Measurements from ENCODE around the gene PRKCA.
"Not testable (repeated sequence)": the region's sequence is repeated elsewhere in the genome, so short reads cannot be mapped to it uniquely, and the experiment has no call there.

The PRKCA gene

DNA sequence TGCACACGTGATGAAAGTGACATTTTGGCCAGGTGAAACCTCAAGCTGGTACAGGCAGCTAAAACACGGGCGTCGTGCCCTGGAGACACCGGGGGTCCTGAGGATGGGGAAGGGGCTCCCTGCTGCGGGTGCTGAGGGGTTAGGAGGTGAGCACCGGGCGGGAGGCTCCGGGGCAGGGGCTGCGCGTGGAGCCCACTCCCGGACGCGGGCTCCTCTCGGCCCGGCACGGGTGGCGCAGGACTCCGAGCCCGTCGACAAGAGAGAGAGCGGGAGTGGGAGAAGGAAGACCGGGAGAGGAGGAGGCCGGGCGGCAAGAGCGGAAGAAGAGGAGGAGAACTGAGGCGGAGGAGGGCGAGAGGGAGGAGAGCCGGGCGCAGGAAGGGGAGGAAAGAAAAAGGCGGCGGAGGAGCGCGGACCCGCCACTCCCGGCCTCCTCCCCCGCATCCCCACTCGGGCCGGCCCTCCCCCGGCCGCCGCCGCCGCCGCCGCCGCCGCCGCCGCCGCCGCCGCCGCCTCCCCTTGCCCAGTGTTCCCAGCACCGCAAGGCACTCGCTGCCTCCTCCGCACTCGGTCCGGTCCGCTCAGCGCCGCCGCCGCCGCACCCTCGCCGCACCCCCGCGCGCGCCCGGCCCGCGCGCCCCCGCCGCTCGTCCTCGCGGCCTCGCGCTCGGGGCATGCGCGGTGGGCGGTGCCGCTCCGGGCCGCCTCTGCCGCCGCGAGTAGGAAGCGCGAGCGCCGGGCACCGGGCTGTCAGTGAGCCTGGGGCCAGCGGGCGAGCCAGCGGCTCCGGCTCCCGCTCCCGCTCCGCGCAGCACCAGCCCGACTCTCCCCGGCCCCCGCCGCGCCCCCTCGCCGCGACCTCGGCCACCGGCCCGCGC lies at the start of gene PRKCA:
Gene PRKCA, plus strand, starts transcription at position 750 of the 878 bp plus-strand sequence.
- no peaks in the 10 kb centered on the region for H3K9me2 ChIP-seq (replicated peaks; ENCODE audit: low read depth, low read length)
- no peaks in the 10 kb centered on the region for H3K9me3 ChIP-seq (ENCODE audit: insufficient read depth, low read depth, low read length)
- H2AFZ ChIP-seq (ENCODE audit: low read length) = peak within 1 kb of the TSS; percentile 84
- no peaks in the 10 kb centered on the region; the same call in 1 of the 2 replicates for H3F3A ChIP-seq (ENCODE audit: low read depth)
- peak within 1 kb of the TSS; percentile 78 for H3K4me2 ChIP-seq (ENCODE audit: low read depth, low read length, poor library complexity, severe bottlenecking)
- peaks cover 38% of the 10 kb centered on the region for H3K27me3 ChIP-seq (ENCODE audit: insufficient read depth, low read length, poor library complexity, severe bottlenecking)
- no peaks in the 10 kb centered on the region for H3K36me3 ChIP-seq (ENCODE audit: insufficient read depth, low read length)
- peaks cover 5% of the 10 kb centered on the region; the same call in 1 of the 2 replicates for H3K79me2 ChIP-seq (ENCODE audit: insufficient read depth, low read length)
- TF ChIP-seq, protein P1, sequence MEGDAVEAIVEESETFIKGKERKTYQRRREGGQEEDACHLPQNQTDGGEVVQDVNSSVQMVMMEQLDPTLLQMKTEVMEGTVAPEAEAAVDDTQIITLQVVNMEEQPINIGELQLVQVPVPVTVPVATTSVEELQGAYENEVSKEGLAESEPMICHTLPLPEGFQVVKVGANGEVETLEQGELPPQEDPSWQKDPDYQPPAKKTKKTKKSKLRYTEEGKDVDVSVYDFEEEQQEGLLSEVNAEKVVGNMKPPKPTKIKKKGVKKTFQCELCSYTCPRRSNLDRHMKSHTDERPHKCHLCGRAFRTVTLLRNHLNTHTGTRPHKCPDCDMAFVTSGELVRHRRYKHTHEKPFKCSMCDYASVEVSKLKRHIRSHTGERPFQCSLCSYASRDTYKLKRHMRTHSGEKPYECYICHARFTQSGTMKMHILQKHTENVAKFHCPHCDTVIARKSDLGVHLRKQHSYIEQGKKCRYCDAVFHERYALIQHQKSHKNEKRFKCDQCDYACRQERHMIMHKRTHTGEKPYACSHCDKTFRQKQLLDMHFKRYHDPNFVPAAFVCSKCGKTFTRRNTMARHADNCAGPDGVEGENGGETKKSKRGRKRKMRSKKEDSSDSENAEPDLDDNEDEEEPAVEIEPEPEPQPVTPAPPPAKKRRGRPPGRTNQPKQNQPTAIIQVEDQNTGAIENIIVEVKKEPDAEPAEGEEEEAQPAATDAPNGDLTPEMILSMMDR (conservative IDR thresholded peaks at IDR 0.05; ENCODE audit: low read length) = no peak
- TF ChIP-seq EZH2phosphoT487 (IDR thresholded peaks at IDR 0.05; ENCODE audit: borderline replicate concordance) = no peak
- no peaks in the 10 kb centered on the region for H4K20me1 ChIP-seq (ENCODE audit: insufficient read depth, low read length, poor library complexity, severe bottlenecking)
- H3K4me1 ChIP-seq (ENCODE audit: insufficient read depth, low read length, poor library complexity, severe bottlenecking) = peaks cover 12% of the 10 kb centered on the region
- peak within 1 kb of the TSS; percentile 65 for H3K9ac ChIP-seq (ENCODE audit: low read depth, low read length, poor library complexity, severe bottlenecking)
- peak within 1 kb of the TSS; percentile 77 for H3K4me3 ChIP-seq (ENCODE audit: low read length, poor library complexity, severe bottlenecking)

DNA sequence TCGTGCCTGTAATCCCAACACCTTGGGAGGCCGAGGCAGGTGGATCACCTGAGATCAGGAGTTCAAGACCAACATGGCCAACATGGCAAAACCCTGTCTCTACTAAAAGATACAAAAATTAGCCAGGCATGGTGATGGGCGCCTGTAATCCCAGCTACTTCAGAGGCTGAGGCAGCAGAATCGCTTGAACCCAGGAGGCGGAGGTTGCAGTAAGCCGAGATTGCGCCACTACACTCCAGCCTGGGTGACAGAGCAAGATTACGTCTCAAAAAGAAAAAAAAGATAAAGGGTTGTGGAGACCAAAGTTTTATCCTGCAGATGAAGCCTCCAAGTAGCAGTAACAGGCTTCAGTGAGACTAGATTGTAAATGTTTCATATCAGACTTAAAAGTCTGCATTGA lies 49.0 kb upstream of the PRKCA start:
- not testable (repeated sequence) for H3K4me1 ChIP-seq (ENCODE audit: insufficient read depth, low read length, poor library complexity, severe bottlenecking); H3K4me2 ChIP-seq (ENCODE audit: low read depth, low read length, poor library complexity, severe bottlenecking); H3F3A ChIP-seq (ENCODE audit: low read depth); H3K4me3 ChIP-seq (ENCODE audit: low read length, poor library complexity, severe bottlenecking); H3K27me3 ChIP-seq (ENCODE audit: insufficient read depth, low read length, poor library complexity, severe bottlenecking); H3K9me3 ChIP-seq (ENCODE audit: insufficient read depth, low read depth, low read length); H3K9ac ChIP-seq (ENCODE audit: low read depth, low read length, poor library complexity, severe bottlenecking); H3K79me2 ChIP-seq (ENCODE audit: insufficient read depth, low read length); H2AFZ ChIP-seq (ENCODE audit: low read length); H3K9me2 ChIP-seq (replicated peaks; ENCODE audit: low read depth, low read length); H4K20me1 ChIP-seq (ENCODE audit: insufficient read depth, low read length, poor library complexity, severe bottlenecking); H3K36me3 ChIP-seq (ENCODE audit: insufficient read depth, low read length)

- Histone ChIP-seq H3K27me3 (ENCODE audit: insufficient read depth, low read length, poor library complexity, severe bottlenecking) (no peaks in the 10 kb centered on the region), H3K4me3 (ENCODE audit: low read length, poor library complexity, severe bottlenecking) (no peak overlapping the region), H3F3A (ENCODE audit: low read depth) (no peaks in the 10 kb centered on the region), H3K9me3 (ENCODE audit: insufficient read depth, low read depth, low read length) (no peaks in the 10 kb centered on the region), H3K9me2 (replicated peaks; ENCODE audit: low read depth, low read length) (no peaks in the 10 kb centered on the region), H3K79me2 (ENCODE audit: insufficient read depth, low read length) (no peaks in the 10 kb centered on the region), H2AFZ (ENCODE audit: low read length) (peak overlapping the region; percentile 57), H3K9ac (ENCODE audit: low read depth, low read length, poor library complexity, severe bottlenecking) (no peak overlapping the region), H3K36me3 (ENCODE audit: insufficient read depth, low read length) (no peaks in the 10 kb centered on the region), H3K4me1 (ENCODE audit: insufficient read depth, low read length, poor library complexity, severe bottlenecking) (no peaks in the 10 kb centered on the region), H3K4me2 (ENCODE audit: low read depth, low read length, poor library complexity, severe bottlenecking) (no peak overlapping the region), H4K20me1 (ENCODE audit: insufficient read depth, low read length, poor library complexity, severe bottlenecking) (no peaks in the 10 kb centered on the region)
- TF ChIP-seq, protein P1 (conservative IDR thresholded peaks at IDR 0.05; ENCODE audit: low read length) = peak; percentile 84
- TF ChIP-seq EZH2phosphoT487 (IDR thresholded peaks at IDR 0.05; ENCODE audit: borderline replicate concordance) = no peak
Observed at GRCh38 chr17:66255112-66255511, 47.3 kb upstream of the PRKCA start.
